Esophagus squamous epithelium (tissue), 4 donors: Measurements from ENCODE around the gene VAT1L.

Experiments used
- POLR2A ChIP-seq, 4 donors: fragments of 450-650 bp; IDR thresholded peaks; one replicate each; pipeline ENCODE4 v1.6.1; 2017; ENCODE audit warnings: antibody characterized with exemption in 4 of 4, mild to moderate bottlenecking in 4 of 4, moderate library complexity in 3 of 4
- TF ChIP-seq, protein P1 (sequence below), 6 experiments: fragments of 450-650 bp in 4 of 6; fragments of 200-600 bp in 2 of 6; sonication (generic) in 2 of 6; IDR thresholded peaks; one replicate each; pipeline ENCODE4 v1.5.1; 2016 to 2019; ENCODE audit warnings: antibody characterized with exemption in 6 of 6, mild to moderate bottlenecking in 4 of 6, moderate library complexity in 4 of 6

GRCh38 chr16:77970371-77970770 is 182.0 kb downstream of the VAT1L start:
- TF ChIP-seq, protein P1, sequence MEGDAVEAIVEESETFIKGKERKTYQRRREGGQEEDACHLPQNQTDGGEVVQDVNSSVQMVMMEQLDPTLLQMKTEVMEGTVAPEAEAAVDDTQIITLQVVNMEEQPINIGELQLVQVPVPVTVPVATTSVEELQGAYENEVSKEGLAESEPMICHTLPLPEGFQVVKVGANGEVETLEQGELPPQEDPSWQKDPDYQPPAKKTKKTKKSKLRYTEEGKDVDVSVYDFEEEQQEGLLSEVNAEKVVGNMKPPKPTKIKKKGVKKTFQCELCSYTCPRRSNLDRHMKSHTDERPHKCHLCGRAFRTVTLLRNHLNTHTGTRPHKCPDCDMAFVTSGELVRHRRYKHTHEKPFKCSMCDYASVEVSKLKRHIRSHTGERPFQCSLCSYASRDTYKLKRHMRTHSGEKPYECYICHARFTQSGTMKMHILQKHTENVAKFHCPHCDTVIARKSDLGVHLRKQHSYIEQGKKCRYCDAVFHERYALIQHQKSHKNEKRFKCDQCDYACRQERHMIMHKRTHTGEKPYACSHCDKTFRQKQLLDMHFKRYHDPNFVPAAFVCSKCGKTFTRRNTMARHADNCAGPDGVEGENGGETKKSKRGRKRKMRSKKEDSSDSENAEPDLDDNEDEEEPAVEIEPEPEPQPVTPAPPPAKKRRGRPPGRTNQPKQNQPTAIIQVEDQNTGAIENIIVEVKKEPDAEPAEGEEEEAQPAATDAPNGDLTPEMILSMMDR (IDR thresholded peaks at IDR 0.05): no peak
- no peak for TF ChIP-seq POLR2A (IDR thresholded peaks at IDR 0.05)
